Keratinocyte (primary cell): ENCODE results near the gene OR7G2. TPM values are rescaled to one million over a fixed set of nuclear protein-coding genes. Genes with fewer than 3 reads are reported as not detected.

Source experiments
- DNase-seq: peaks from one replicate; pipeline ENCODE4 v3.0.0-alpha.2; 2011; ENCODE audit warnings: low read depth, missing footprints, low spot score
- FAIRE-seq: peaks from 2 replicates; lab custom pipeline; 2011; peaks lifted over from hg19 to GRCh38; lab: Jason Lieb, UNC
- H2AFZ ChIP-seq: 2 replicates; pipeline ENCODE4 v1.6.0; 2012; ENCODE audit warnings: low read length, control low read depth, inconsistent platforms; ENCODE audit not compliant: control insufficient read depth
- H3K27ac ChIP-seq: 2 replicates; pipeline ENCODE4 v1.5.1; 2011; ENCODE audit warnings: low read length; ENCODE audit not compliant: control insufficient read depth, insufficient read depth
- H3K27me3 ChIP-seq: 3 replicates; pipeline ENCODE4 v1.6.0; 2011; ENCODE audit warnings: low read length; ENCODE audit not compliant: control insufficient read depth, insufficient read depth; ENCODE audit errors: extremely low read depth
- H3K36me3 ChIP-seq, 2 experiments: 2 replicates in 1 of 2; 3 replicates in 1 of 2; pipeline ENCODE4 v1.5.1; 2011; ENCODE audit warnings: low read length in 2 of 2, mild to moderate bottlenecking in 1 of 2; ENCODE audit not compliant: control insufficient read depth in 2 of 2, insufficient read depth in 2 of 2; ENCODE audit errors: extremely low read depth in 1 of 2
- H3K4me1 ChIP-seq: 3 replicates; pipeline ENCODE4 v1.5.1; 2011; ENCODE audit warnings: low read length; ENCODE audit not compliant: control insufficient read depth, insufficient read depth; ENCODE audit errors: extremely low read depth
- H3K4me2 ChIP-seq: 3 replicates; pipeline ENCODE4 v1.6.0; 2011; ENCODE audit warnings: low read depth, low read length; ENCODE audit not compliant: control insufficient read depth, insufficient read depth; ENCODE audit errors: extremely low read depth
- H3K4me3 ChIP-seq, 3 experiments: fragments of 200-600 bp in 1 of 3; sonication (generic) in 1 of 3; 2 replicates in 2 of 3; 3 replicates in 1 of 3; pipeline ENCODE4 v1.5.1; 2011 to 2016; ENCODE audit warnings: low read length in 3 of 3, mild to moderate bottlenecking in 3 of 3, control low read depth in 2 of 3, inconsistent platforms in 1 of 3, low read depth in 1 of 3, mixed read lengths in 1 of 3, mixed run types in 1 of 3, moderate library complexity in 1 of 3; ENCODE audit not compliant: control insufficient read depth in 2 of 3, insufficient read depth in 2 of 3; ENCODE audit errors: extremely low read depth in 1 of 3
- H3K79me2 ChIP-seq: 2 replicates; pipeline ENCODE4 v1.6.0; 2012; ENCODE audit warnings: low read length; ENCODE audit not compliant: control insufficient read depth, insufficient read depth
- H3K9ac ChIP-seq: 3 replicates; pipeline ENCODE4 v1.6.0; 2011; ENCODE audit warnings: low read length; ENCODE audit not compliant: control insufficient read depth, insufficient read depth; ENCODE audit errors: extremely low read depth
- H3K9me1 ChIP-seq: 3 replicates; pipeline ENCODE4 v1.6.0; 2011; ENCODE audit warnings: low read length; ENCODE audit not compliant: control insufficient read depth, insufficient read depth; ENCODE audit errors: extremely low read depth
- H3K9me3 ChIP-seq: 2 replicates; pipeline ENCODE4 v1.5.1; 2012; ENCODE audit warnings: low read depth, low read length; ENCODE audit not compliant: control insufficient read depth
- H4K20me1 ChIP-seq: 3 replicates; pipeline ENCODE4 v1.6.0; 2011; ENCODE audit warnings: low read length; ENCODE audit not compliant: control insufficient read depth, insufficient read depth; ENCODE audit errors: extremely low read depth
- EZH2 ChIP-seq: IDR thresholded peaks from one replicate; pipeline ENCODE4 v1.6.1; 2012; ENCODE audit warnings: inconsistent platforms, mild to moderate bottlenecking, low read length, moderate library complexity
- dilution Hi-C: fragments of 300-500 bp; cut with MboI; formaldehyde crosslinking; loops from one replicate; pipeline ENCODE4 v1.7.0; 2020; ENCODE audit warnings: low sequenced_read_pairs; ENCODE audit not compliant: extremely low pct_ligation_motif_present
- polyA plus RNA-seq, 5 experiments: library from polyadenylated mRNA; depleted of rRNA in 3 of 5; stranded (reverse) in 3 of 5; stranded (forward) in 1 of 5; unstranded in 1 of 5; fragments of >200 nt; gene quantifications; 1 replicate in 1 of 5; 2 replicates in 3 of 5; 3 replicates in 1 of 5; pipeline versions ENCODE4 v1.2.1 to v1.2.3, GENCODE V29; 2011 to 2012; ENCODE audit warnings: missing spikeins in 2 of 5, low read depth in 1 of 5, low replicate concordance in 1 of 5
- TF ChIP-seq, protein P1 (sequence below), 3 experiments: IDR thresholded peaks in 1 of 3; conservative IDR thresholded peaks in 1 of 3; optimal IDR thresholded peaks in 1 of 3; 2 replicates in 2 of 3; 3 replicates in 1 of 3; pipeline versions ENCODE3 to v1.5.1; 2011; ENCODE audit warnings: low read length in 3 of 3, mild to moderate bottlenecking in 3 of 3, moderate library complexity in 2 of 3, control low read depth in 1 of 3, inconsistent platforms in 1 of 3; ENCODE audit not compliant: insufficient read depth in 2 of 3; ENCODE audit errors: extremely low read depth in 1 of 3

OR7G2 gene
- polyA plus RNA-seq, 1 donor (not counting 4 experiments of a cell fraction or from before 2014, with no cell fraction given), result not detected

DNA sequence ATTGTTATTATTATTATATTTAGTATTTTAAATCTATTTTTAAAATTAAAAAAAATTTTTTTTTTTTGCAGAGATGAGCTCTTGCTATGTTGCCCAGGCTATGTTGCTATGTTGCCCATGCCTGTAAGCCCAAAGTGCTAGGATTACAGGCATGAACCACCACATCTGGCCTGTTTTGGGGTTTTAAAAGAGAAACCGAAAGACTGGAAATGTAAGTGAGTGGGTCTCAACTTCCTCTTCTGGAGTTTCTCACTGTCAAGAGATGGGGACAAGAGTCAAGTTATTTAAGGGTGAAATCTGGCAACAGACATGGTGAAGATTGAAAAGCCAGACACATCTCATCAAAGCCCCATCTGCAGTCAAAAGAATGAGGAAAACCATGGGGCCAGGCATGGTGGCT is 23.7 kb upstream of the OR7G2 start:
- Histone ChIP-seq H3K36me3 (no peaks in the 10 kb centered on the region), H3K4me3 (no peak overlapping the region), H4K20me1 (no peaks in the 10 kb centered on the region), H3K4me2 (no peak overlapping the region), H3K9me3 (no peaks in the 10 kb centered on the region), H3K9me1 (no peaks in the 10 kb centered on the region), H3K27me3 (no peaks in the 10 kb centered on the region), H3K4me1 (peaks cover 4% of the 10 kb centered on the region), H2AFZ (no peak overlapping the region), H3K27ac (no peak overlapping the region), H3K9ac (no peak overlapping the region), H3K79me2 (no peaks in the 10 kb centered on the region)
- no peak for DNase-seq
- TF ChIP-seq EZH2, result no peak
- TF ChIP-seq, protein P1, sequence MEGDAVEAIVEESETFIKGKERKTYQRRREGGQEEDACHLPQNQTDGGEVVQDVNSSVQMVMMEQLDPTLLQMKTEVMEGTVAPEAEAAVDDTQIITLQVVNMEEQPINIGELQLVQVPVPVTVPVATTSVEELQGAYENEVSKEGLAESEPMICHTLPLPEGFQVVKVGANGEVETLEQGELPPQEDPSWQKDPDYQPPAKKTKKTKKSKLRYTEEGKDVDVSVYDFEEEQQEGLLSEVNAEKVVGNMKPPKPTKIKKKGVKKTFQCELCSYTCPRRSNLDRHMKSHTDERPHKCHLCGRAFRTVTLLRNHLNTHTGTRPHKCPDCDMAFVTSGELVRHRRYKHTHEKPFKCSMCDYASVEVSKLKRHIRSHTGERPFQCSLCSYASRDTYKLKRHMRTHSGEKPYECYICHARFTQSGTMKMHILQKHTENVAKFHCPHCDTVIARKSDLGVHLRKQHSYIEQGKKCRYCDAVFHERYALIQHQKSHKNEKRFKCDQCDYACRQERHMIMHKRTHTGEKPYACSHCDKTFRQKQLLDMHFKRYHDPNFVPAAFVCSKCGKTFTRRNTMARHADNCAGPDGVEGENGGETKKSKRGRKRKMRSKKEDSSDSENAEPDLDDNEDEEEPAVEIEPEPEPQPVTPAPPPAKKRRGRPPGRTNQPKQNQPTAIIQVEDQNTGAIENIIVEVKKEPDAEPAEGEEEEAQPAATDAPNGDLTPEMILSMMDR (optimal IDR thresholded peaks at IDR 0.05 in 1 of 3, IDR thresholded peaks at IDR 0.05 in 1 of 3, conservative IDR thresholded peaks at IDR 0.05 in 1 of 3; ENCODE audit: extremely low read depth in 1 of 3, insufficient read depth in 2 of 3, low read length in 3 of 3), result no peak
- dilution Hi-C loops, result no loop called here
- FAIRE-seq, result no peak

- Histone ChIP-seq H3K9me1 (no peaks in the 10 kb centered on the region), H3K9me3 (no peaks in the 10 kb centered on the region), H3K79me2 (no peaks in the 10 kb centered on the region), H3K36me3 (no peaks in the 10 kb centered on the region), H3K4me2 (no peak overlapping the region), H3K27me3 (no peaks in the 10 kb centered on the region), H3K4me1 (peaks cover 4% of the 10 kb centered on the region), H3K4me3 (no peak overlapping the region), H2AFZ (no peak overlapping the region), H4K20me1 (no peaks in the 10 kb centered on the region), H3K27ac (no peak overlapping the region), H3K9ac (no peak overlapping the region)
- DNase-seq (no peak), FAIRE-seq (no peak)
- dilution Hi-C loops, result no loop called here
- TF ChIP-seq, protein P1 (optimal IDR thresholded peaks at IDR 0.05 in 1 of 3, IDR thresholded peaks at IDR 0.05 in 1 of 3, conservative IDR thresholded peaks at IDR 0.05 in 1 of 3; ENCODE audit: extremely low read depth in 1 of 3, insufficient read depth in 2 of 3, low read length in 3 of 3), result no peak
- no peak for TF ChIP-seq EZH2
These were observed 20.9 kb upstream of the OR7G2 start for GRCh38 chr19:9128171-9128570.
